ENCODE data around the gene FTO.

FTO gene

GRCh38 chr16:53686710-53687109 is 17.2 kb upstream of the FTO start:
- Histone ChIP-seq H3K36me3 (ENCODE audit: insufficient read depth) (no peaks in the 10 kb centered on the region), H3K4me2 (no peak overlapping the region), H3K27me3 (ENCODE audit: insufficient read depth, low read depth) (no peaks in the 10 kb centered on the region), H3K4me3 (IDR thresholded peaks at IDR 0.05; ENCODE audit: insufficient read depth, low read depth, low read length) (no peak overlapping the region), H3K79me2 (ENCODE audit: insufficient read depth, low read depth) (no peaks in the 10 kb centered on the region), H4K20me1 (ENCODE audit: insufficient read depth) (no peaks in the 10 kb centered on the region), H3K27ac (no peak overlapping the region), H3K4me1 (ENCODE audit: low read depth, poor library complexity, severe bottlenecking) (no peaks in the 10 kb centered on the region), H3K9ac (no peak overlapping the region), H2AFZ (ENCODE audit: low read depth) (no peak overlapping the region)
- TF ChIP-seq CTCF (conservative IDR thresholded peaks at IDR 0.05; ENCODE audit: low read depth, low read length): no peak

GRCh38 chr16:53689636-53690035 is 14.3 kb upstream of the FTO start:
- Histone ChIP-seq H3K36me3 (ENCODE audit: insufficient read depth) (no peaks in the 10 kb centered on the region), H2AFZ (ENCODE audit: low read depth) (no peak overlapping the region), H3K9ac (no peak overlapping the region), H3K4me2 (no peak overlapping the region), H3K79me2 (ENCODE audit: insufficient read depth, low read depth) (no peaks in the 10 kb centered on the region), H3K27ac (no peak overlapping the region), H3K4me1 (ENCODE audit: low read depth, poor library complexity, severe bottlenecking) (no peaks in the 10 kb centered on the region), H3K4me3 (IDR thresholded peaks at IDR 0.05; ENCODE audit: insufficient read depth, low read depth, low read length) (no peak overlapping the region), H3K27me3 (ENCODE audit: insufficient read depth, low read depth) (no peaks in the 10 kb centered on the region), H4K20me1 (ENCODE audit: insufficient read depth) (no peaks in the 10 kb centered on the region)
- TF ChIP-seq CTCF (conservative IDR thresholded peaks at IDR 0.05; ENCODE audit: low read depth, low read length): no peak

DNA sequence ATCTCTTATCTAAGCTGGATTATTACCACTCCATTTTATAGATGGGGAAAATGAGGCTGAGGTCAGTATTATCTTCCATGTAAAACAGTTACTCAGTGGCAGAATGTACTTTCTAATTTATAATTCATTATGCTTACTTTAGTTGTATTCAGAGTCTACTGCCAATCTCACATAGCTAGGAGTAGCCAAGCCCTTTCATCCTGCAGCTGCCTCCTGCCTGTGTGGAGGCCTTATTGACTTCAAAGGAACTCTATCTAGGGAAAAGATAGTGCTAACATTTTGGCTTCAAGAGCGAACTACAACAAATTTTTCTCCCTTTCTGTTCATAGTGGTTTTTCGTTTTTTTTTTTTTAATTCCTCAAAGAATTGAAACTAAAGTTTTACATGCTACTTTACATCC is 13.2 kb upstream of the FTO start:
- Histone ChIP-seq H3K36me3 (ENCODE audit: insufficient read depth) (no peaks in the 10 kb centered on the region), H3K79me2 (ENCODE audit: insufficient read depth, low read depth) (no peaks in the 10 kb centered on the region), H2AFZ (ENCODE audit: low read depth) (no peak overlapping the region), H3K27ac (no peak overlapping the region), H3K9ac (no peak overlapping the region), H4K20me1 (ENCODE audit: insufficient read depth) (no peaks in the 10 kb centered on the region), H3K4me3 (IDR thresholded peaks at IDR 0.05; ENCODE audit: insufficient read depth, low read depth, low read length) (no peak overlapping the region), H3K27me3 (ENCODE audit: insufficient read depth, low read depth) (no peaks in the 10 kb centered on the region), H3K4me1 (ENCODE audit: low read depth, poor library complexity, severe bottlenecking) (no peaks in the 10 kb centered on the region), H3K4me2 (no peak overlapping the region)
- TF ChIP-seq CTCF (conservative IDR thresholded peaks at IDR 0.05; ENCODE audit: low read depth, low read length): no peak

- no peak for TF ChIP-seq CTCF (conservative IDR thresholded peaks at IDR 0.05; ENCODE audit: low read depth, low read length)
- Histone ChIP-seq H3K4me3 (IDR thresholded peaks at IDR 0.05; ENCODE audit: insufficient read depth, low read depth, low read length) (no peak overlapping the region), H3K27me3 (ENCODE audit: insufficient read depth, low read depth) (no peaks in the 10 kb centered on the region)
Observed at GRCh38 chr16:53692146-53692545, 11.8 kb upstream of the FTO start.

DNA sequence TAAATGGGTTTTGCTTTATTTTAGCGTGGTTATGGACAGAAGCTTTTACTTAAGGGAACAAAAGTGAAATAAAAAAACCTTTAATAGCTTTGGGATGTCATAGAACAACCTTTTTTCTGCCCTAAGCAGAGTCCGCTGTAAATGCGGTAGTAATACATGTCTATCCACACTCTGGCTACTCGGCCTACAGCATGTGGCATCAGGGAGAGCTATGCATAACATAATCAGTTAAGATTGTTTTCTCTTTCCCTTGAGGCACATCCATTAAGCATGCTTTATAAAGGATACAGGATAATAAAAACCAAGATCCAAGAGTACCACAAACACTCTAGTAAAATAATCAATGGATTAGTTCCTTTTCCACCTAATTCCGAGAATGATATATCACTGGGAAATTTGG is 10.6 kb upstream of the FTO start:
- Histone ChIP-seq H2AFZ (ENCODE audit: low read depth) (no peak overlapping the region), H3K27ac (no peak overlapping the region), H3K27me3 (ENCODE audit: insufficient read depth, low read depth) (no peaks in the 10 kb centered on the region), H3K4me3 (IDR thresholded peaks at IDR 0.05; ENCODE audit: insufficient read depth, low read depth, low read length) (no peak overlapping the region), H3K4me2 (no peak overlapping the region), H3K4me1 (ENCODE audit: low read depth, poor library complexity, severe bottlenecking) (no peaks in the 10 kb centered on the region), H3K9ac (no peak overlapping the region), H4K20me1 (ENCODE audit: insufficient read depth) (no peaks in the 10 kb centered on the region), H3K79me2 (ENCODE audit: insufficient read depth, low read depth) (no peaks in the 10 kb centered on the region), H3K36me3 (ENCODE audit: insufficient read depth) (no peaks in the 10 kb centered on the region)
- TF ChIP-seq CTCF (conservative IDR thresholded peaks at IDR 0.05; ENCODE audit: low read depth, low read length): no peak

More at GRCh38 chr16:53692146-53692545, 11.8 kb upstream of the FTO start:
- Histone ChIP-seq H3K27ac (no peak overlapping the region), H3K36me3 (ENCODE audit: insufficient read depth) (no peaks in the 10 kb centered on the region), H3K4me1 (ENCODE audit: low read depth, poor library complexity, severe bottlenecking) (no peaks in the 10 kb centered on the region), H4K20me1 (ENCODE audit: insufficient read depth) (no peaks in the 10 kb centered on the region), H2AFZ (ENCODE audit: low read depth) (no peak overlapping the region), H3K79me2 (ENCODE audit: insufficient read depth, low read depth) (no peaks in the 10 kb centered on the region), H3K4me2 (no peak overlapping the region), H3K9ac (no peak overlapping the region)
